ENCODE measurements around the gene TRIM46. TPM values are rescaled to one million over a fixed set of nuclear protein-coding genes. Genes with fewer than 3 reads are reported as not detected.

TRIM46 gene, protein sequence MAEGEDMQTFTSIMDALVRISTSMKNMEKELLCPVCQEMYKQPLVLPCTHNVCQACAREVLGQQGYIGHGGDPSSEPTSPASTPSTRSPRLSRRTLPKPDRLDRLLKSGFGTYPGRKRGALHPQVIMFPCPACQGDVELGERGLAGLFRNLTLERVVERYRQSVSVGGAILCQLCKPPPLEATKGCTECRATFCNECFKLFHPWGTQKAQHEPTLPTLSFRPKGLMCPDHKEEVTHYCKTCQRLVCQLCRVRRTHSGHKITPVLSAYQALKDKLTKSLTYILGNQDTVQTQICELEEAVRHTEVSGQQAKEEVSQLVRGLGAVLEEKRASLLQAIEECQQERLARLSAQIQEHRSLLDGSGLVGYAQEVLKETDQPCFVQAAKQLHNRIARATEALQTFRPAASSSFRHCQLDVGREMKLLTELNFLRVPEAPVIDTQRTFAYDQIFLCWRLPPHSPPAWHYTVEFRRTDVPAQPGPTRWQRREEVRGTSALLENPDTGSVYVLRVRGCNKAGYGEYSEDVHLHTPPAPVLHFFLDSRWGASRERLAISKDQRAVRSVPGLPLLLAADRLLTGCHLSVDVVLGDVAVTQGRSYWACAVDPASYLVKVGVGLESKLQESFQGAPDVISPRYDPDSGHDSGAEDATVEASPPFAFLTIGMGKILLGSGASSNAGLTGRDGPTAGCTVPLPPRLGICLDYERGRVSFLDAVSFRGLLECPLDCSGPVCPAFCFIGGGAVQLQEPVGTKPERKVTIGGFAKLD
- total RNA-seq (ENCODE audit: low replicate concordance) = 2.0 and 8.1 TPM in 2 replicates
- long read RNA-seq, partial matches to known transcripts = 0 of 1 reads
- long read RNA-seq, other reads (novel, unspliced or antisense) = 1 of 1 reads

DNA sequence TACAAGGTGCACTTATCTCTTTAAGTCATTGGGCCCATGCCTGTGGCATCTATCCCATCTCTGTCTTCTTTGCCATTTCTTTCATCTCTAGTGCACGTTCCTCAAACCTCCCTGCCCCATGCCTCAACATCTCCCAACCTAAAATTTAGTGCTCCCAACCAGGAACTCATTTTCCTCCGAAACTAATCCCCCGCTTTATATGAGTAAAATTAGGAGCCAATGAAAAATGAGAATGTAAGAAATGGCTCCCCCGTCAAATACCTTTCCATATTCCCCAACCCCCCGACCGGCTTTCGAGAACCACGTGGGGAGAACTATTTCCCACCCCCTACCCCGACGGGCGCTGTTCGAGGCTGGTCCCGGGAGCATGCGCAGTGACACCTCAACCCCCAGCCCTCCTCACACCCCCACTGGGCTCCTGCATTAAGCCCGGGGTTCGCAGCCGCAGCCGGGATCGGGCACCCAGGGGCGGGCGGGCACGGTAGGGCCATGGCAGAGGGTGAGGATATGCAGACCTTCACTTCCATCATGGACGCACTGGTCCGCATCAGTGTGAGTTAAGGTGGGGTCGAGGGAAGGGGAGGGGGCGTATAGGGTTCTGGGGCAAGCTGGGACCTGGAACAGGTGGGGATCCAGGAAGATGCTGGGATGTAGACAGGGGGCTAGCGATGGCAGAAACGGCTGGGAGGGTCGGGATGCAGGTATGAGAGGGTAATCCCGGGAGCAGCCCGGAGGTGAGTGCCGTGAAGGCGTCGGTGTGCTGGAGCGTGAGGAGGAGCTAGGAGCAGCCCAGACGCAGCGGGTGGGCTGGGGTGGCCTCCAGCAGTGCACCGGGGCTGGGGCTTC is at the start of gene TRIM46:
TRIM46 (plus strand) TSS at position 372 of the 846 bp plus-strand sequence; CDS start at position 490, 118 bp downstream.
- Mint-ChIP-seq H3K36me3 (peaks cover 10% of the 10 kb centered on the region), H3K27ac (peak within 1 kb of the TSS; percentile 99), H3K27me3 (peaks cover 3% of the 10 kb centered on the region), H3K9me3 (no peaks in the 10 kb centered on the region), H3K4me1 (ENCODE audit: unreplicated experiment) (peaks cover 23% of the 10 kb centered on the region), H3K4me3 (peak within 1 kb of the TSS; percentile 100)
- peak; percentile 72 for DNase-seq (ENCODE audit: extremely low spot score, unreplicated experiment)
- TF ChIP-seq, protein P1, sequence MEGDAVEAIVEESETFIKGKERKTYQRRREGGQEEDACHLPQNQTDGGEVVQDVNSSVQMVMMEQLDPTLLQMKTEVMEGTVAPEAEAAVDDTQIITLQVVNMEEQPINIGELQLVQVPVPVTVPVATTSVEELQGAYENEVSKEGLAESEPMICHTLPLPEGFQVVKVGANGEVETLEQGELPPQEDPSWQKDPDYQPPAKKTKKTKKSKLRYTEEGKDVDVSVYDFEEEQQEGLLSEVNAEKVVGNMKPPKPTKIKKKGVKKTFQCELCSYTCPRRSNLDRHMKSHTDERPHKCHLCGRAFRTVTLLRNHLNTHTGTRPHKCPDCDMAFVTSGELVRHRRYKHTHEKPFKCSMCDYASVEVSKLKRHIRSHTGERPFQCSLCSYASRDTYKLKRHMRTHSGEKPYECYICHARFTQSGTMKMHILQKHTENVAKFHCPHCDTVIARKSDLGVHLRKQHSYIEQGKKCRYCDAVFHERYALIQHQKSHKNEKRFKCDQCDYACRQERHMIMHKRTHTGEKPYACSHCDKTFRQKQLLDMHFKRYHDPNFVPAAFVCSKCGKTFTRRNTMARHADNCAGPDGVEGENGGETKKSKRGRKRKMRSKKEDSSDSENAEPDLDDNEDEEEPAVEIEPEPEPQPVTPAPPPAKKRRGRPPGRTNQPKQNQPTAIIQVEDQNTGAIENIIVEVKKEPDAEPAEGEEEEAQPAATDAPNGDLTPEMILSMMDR (conservative IDR thresholded peaks at IDR 0.05) = peak; percentile 55

DNA sequence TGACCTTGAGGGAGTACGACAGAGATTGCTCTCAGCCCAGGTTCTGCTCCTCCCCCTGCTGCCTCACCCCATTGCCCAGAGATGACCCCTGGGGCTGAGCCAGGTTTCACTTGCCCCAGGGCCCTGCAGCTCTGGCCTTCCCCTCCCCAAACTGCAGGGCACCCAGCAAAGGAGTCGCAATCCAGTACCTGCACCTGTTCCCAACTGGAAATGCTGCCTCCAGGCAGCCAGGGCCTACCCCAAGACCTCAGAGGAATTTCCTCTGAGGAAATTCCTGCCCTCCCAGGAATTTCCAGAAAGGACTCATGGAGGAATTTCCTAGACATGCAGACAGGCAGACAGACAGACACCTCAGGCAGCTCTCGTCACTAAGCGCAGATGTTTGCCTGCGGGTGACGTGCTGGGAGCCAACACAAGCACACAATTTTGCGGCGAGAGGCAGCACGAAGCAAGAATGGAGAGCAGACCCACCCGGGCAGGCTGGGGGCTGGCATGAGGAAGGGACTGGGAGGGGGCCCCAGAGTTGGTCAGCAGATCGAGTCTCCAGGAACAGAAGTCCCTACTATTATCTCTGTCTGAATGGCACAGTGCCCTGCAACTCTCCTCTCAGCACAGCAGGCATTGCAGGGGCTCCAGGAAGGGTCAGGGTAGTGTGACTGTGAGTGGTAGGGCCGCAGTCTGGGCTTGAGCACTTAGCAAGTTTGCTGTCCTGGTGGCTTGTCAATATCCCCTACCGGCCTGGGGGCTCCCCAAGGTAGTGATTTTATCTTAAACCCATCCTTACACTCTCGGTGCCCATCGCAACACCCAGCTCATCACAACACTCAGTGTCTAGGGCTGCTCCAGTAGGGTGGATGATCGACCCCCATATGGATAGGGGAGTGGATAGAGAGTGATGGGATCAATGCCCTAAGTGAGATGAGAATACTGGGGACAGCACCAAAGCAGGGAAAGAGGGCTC is 48.9 kb upstream of the TRIM46 start:
- H3K9me3 Mint-ChIP-seq = no peaks in the 10 kb centered on the region
- peaks cover 26% of the 10 kb centered on the region for H3K4me1 Mint-ChIP-seq (ENCODE audit: unreplicated experiment)
- H3K27ac Mint-ChIP-seq = peak overlapping the region; percentile 79
- TF ChIP-seq, protein P1 (conservative IDR thresholded peaks at IDR 0.05) = no peak
- H3K36me3 Mint-ChIP-seq = no peaks in the 10 kb centered on the region
- peaks cover 67% of the 10 kb centered on the region for H3K27me3 Mint-ChIP-seq
- peak overlapping the region; percentile 37 for H3K4me3 Mint-ChIP-seq
- no peak for DNase-seq (ENCODE audit: extremely low spot score, unreplicated experiment)

DNA sequence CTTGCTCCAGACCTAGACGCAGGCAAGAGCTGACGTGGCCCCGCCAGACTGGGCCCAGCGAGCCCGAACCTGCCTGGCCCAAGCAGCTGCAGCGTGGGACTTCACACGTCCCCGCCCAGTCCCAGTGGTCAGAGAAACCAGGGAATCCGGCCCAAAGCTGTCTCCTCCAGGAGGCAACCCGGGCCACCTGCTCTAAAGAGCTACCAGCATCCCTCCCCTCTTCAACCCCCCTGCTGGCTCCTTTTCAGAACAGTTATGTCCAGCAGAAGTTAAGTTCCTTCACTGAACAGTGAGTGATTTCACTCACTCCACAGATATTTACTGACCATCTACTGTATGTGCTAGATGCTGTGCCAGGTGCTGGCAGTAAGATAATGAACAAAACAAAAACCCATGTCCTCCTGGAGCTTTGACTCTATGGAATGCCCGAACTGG is 48.1 kb upstream of the TRIM46 start:
- TF ChIP-seq, protein P1 (conservative IDR thresholded peaks at IDR 0.05) = no peak
- H3K9me3 Mint-ChIP-seq = no peaks in the 10 kb centered on the region
- peaks cover 2% of the 10 kb centered on the region for H3K36me3 Mint-ChIP-seq
- peaks cover 65% of the 10 kb centered on the region for H3K27me3 Mint-ChIP-seq
- no peak for DNase-seq (ENCODE audit: extremely low spot score, unreplicated experiment)
- H3K27ac Mint-ChIP-seq = peak overlapping the region; percentile 87
- peaks cover 32% of the 10 kb centered on the region for H3K4me1 Mint-ChIP-seq (ENCODE audit: unreplicated experiment)
- H3K4me3 Mint-ChIP-seq = peak overlapping the region; percentile 84

DNA sequence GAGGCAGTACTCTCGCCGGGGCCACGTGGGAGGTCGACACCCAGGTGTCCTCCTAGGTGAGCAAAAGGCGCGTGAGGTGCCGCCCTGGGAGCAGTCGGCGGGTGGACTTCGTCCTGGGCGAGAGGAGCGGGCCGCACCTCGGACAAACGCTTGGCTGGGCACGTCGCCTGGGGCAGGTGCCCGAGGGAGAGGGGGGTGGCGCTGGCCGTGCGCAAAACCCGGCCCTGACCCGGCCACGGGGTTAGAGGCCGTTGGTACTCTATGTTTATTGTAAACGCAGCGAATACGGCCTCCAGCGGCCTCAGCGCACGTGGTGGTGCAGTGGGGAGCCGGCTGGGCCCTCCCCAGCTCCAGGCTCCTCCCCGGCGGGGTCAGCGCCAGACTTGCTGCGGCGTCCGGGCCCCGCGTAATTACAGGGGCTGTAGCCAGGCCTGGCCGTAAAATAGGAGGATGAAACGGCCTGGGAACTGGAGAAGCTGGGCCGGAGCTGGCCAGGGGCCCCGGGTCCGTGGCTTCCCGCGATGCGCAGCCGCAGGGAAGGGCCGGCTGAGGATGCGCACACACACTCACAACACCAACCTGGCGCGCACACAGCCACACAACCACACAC is 47.6 kb upstream of the TRIM46 start:
- peak overlapping the region; percentile 93 for H3K4me3 Mint-ChIP-seq
- H3K27ac Mint-ChIP-seq = peak overlapping the region; percentile 100
- TF ChIP-seq, protein P1 (conservative IDR thresholded peaks at IDR 0.05) = no peak
- H3K27me3 Mint-ChIP-seq = peaks cover 63% of the 10 kb centered on the region
- DNase-seq (ENCODE audit: extremely low spot score, unreplicated experiment) = no peak
- no peaks in the 10 kb centered on the region for H3K9me3 Mint-ChIP-seq
- peaks cover 6% of the 10 kb centered on the region for H3K36me3 Mint-ChIP-seq
- peaks cover 37% of the 10 kb centered on the region for H3K4me1 Mint-ChIP-seq (ENCODE audit: unreplicated experiment)

Measured in type B pancreatic cell (in vitro differentiated cells).